GM10266 (cell line): Measurements from ENCODE around the gene GIPR.

Experiments used
- DNase-seq: peaks from one replicate; pipeline ENCODE4 v3.0.0; 2012; ENCODE audit errors: extremely low spot score
- TF ChIP-seq, protein P1 (sequence below): IDR thresholded peaks from 2 replicates; pipeline ENCODE4 v1.5.1; 2012; ENCODE audit warnings: mild to moderate bottlenecking, low read depth; ENCODE audit not compliant: control insufficient read depth, insufficient read depth; ENCODE audit errors: missing control alignments

The GIPR gene

DNA sequence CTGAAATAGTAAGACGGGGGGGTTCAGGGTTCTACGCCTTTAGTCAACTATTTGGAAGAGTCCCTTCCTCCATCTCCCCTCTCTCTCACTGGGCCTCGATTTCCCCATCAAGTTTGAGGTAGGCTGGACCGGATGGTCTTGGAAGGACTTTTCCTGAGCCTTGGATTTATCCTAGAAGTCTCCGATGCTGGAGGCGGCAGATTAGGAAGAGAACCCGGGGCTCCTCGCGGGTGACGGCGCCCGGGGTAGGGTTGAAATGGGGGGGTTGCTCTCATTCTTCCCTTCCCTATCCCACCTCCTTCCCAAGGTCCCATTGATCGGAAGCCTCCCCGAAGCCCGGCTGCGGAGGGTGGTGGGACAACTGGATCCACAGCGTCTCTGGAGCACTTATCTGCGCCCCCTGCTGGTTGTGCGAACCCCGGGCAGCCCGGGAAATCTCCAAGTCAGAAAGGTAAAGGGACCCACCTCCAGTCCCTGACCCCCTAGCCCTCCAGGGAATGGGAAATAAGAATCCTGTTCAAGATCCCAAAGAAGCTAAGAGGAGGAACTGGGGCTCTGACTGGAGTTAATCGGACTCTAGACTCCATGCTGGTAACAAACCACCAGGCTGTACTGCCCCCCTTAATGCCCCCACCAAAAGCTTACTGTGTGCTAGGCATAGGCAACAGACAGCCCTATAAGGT lies 25.2 kb downstream of the GIPR start:
- DNase-seq: peak; percentile 67
- TF ChIP-seq, protein P1, sequence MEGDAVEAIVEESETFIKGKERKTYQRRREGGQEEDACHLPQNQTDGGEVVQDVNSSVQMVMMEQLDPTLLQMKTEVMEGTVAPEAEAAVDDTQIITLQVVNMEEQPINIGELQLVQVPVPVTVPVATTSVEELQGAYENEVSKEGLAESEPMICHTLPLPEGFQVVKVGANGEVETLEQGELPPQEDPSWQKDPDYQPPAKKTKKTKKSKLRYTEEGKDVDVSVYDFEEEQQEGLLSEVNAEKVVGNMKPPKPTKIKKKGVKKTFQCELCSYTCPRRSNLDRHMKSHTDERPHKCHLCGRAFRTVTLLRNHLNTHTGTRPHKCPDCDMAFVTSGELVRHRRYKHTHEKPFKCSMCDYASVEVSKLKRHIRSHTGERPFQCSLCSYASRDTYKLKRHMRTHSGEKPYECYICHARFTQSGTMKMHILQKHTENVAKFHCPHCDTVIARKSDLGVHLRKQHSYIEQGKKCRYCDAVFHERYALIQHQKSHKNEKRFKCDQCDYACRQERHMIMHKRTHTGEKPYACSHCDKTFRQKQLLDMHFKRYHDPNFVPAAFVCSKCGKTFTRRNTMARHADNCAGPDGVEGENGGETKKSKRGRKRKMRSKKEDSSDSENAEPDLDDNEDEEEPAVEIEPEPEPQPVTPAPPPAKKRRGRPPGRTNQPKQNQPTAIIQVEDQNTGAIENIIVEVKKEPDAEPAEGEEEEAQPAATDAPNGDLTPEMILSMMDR: peak; percentile 90

GRCh38 chr19:45701676-45702075 lies 33.7 kb downstream of the GIPR start:
- no peak for DNase-seq
- TF ChIP-seq, protein P1: no peak

- TF ChIP-seq, protein P1: no peak
- DNase-seq: no peak
These were observed 37.1 kb downstream of the GIPR start for GRCh38 chr19:45705115-45705514.

DNA sequence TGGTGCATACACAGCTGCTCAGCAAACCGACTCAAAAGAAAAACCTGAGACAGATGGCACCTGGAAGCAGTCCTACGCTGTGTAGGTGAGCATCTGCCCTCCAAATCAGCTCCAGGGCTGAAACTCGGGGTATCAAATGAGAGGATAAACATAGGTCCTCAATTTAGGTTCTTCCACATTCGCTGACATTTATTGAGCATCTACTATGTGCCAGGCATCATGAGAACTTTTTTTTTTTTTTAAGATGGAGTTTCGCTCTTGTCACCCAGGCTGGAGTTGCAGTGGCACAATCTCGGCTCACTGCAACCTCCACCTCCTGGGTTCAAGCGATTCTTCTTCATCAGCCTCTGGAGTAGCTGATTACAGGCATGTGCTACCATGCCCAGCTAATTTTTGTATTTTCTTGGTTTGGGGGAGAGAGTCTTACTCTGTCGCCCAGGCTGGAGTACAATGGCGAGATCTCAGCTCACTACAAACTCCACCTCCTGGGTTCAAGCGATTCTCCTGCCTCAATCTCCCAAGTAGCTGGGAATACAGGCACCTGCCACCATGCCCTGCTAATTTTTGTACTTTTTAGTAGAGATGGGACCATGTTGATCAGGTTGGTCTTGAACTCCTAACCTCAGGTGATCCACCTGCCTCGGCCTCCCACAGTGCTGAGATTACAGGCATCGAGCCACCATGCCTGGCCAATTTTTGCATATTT lies 37.8 kb downstream of the GIPR start:
- no peak for DNase-seq
- TF ChIP-seq, protein P1: no peak

DNA sequence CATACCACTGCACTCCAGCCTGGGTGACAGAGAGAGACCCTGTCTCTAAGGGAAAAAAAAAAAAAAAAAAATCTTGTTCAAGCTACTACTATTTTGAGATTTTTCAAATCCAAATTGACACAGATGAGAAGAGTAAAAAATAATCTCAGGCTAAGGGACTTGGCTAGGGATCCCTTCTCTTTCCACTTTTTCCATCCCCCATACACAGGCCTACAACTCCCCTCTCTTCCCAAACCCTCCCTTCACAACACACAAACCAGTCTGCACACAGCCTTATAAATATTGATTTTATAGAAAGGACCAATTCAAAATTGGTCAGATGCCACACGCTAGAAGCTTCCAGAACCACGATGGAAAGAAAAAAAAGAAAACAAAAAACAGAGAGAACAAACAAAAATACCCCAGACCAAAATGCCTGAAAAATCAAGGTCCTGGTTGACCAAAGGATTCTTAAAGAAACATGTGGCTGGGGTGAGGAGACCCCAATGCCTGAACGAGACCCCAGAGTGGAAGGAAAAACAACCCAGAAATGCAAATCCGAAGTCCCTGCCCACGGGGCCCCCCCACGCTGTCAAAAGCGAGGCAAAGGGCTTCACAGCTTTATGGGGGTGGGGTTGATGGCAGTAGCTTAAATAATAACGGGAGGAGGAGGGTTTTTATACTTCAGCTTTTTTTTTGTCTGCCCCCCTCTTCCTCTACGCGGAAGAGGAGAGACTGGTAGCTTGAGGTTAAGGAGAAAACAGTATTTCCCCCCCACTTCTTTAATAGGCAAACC lies 42.5 kb downstream of the GIPR start:
- TF ChIP-seq, protein P1: no peak
- no peak for DNase-seq

DNA sequence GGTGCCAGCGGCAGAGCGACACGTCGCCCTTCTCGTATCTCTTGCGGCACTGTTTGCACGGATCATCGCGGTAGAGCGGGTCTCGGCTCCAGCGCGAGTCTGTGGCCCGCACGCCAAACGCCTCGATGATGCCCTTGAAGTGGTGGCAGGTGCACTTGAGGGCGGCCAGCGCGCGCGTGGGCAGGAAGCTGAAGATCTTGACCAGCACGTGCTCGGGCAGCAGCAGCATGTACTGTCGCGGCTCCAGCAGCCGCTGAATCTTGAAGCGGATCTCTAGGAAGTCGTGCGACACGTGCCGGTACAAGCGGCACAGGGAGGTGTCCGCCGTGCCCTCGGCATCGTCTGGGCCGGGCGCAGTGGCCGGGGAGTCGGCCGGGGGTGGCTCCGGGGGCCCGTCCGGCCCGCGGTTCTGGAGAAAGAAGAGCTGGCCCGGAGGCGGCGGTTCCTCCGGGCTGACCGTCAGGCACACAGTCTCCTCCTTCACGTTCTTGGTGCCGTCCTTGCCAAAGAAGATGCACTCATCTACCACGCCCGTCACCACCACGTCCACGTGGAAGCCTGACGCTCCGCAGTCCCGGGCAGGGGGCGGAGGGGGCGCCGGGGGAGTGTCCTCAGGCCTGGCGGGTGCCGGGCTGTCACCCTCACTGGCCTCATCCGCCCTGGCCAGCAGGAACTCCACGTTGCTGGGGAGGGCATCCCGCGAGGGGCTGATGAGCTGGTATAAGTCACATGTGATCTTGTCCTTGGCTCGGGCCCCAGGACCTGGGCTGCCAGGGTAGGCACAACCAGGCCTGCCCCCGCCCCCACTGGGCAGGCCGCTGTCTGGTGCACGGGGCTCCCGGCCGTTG lies 44.1 kb downstream of the GIPR start:
- TF ChIP-seq, protein P1: no peak
- no peak for DNase-seq
